GM21447 (cell line): ENCODE data around the gene SIPA1L3.
"Not testable (repeated sequence)": the region's sequence is repeated elsewhere in the genome, so short reads cannot be mapped to it uniquely, and the experiment has no call there.

ENCODE experiments used
- ATAC-seq: cut with Tn5 transposase; IDR thresholded peaks from one replicate; pipeline ENCODE4 v1.9.1; 2021; ENCODE audit not compliant: unreplicated experiment

SIPA1L3 gene, protein sequence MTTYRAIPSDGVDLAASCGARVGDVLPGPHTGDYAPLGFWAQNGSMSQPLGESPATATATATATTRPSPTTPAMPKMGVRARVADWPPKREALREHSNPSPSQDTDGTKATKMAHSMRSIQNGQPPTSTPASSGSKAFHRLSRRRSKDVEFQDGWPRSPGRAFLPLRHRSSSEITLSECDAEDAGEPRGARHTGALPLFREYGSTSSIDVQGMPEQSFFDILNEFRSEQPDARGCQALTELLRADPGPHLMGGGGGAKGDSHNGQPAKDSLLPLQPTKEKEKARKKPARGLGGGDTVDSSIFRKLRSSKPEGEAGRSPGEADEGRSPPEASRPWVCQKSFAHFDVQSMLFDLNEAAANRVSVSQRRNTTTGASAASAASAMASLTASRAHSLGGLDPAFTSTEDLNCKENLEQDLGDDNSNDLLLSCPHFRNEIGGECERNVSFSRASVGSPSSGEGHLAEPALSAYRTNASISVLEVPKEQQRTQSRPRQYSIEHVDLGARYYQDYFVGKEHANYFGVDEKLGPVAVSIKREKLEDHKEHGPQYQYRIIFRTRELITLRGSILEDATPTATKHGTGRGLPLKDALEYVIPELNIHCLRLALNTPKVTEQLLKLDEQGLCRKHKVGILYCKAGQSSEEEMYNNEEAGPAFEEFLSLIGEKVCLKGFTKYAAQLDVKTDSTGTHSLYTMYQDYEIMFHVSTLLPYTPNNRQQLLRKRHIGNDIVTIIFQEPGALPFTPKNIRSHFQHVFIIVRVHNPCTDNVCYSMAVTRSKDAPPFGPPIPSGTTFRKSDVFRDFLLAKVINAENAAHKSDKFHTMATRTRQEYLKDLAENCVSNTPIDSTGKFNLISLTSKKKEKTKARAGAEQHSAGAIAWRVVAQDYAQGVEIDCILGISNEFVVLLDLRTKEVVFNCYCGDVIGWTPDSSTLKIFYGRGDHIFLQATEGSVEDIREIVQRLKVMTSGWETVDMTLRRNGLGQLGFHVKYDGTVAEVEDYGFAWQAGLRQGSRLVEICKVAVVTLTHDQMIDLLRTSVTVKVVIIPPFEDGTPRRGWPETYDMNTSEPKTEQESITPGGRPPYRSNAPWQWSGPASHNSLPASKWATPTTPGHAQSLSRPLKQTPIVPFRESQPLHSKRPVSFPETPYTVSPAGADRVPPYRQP (N-terminal part only)

DNA sequence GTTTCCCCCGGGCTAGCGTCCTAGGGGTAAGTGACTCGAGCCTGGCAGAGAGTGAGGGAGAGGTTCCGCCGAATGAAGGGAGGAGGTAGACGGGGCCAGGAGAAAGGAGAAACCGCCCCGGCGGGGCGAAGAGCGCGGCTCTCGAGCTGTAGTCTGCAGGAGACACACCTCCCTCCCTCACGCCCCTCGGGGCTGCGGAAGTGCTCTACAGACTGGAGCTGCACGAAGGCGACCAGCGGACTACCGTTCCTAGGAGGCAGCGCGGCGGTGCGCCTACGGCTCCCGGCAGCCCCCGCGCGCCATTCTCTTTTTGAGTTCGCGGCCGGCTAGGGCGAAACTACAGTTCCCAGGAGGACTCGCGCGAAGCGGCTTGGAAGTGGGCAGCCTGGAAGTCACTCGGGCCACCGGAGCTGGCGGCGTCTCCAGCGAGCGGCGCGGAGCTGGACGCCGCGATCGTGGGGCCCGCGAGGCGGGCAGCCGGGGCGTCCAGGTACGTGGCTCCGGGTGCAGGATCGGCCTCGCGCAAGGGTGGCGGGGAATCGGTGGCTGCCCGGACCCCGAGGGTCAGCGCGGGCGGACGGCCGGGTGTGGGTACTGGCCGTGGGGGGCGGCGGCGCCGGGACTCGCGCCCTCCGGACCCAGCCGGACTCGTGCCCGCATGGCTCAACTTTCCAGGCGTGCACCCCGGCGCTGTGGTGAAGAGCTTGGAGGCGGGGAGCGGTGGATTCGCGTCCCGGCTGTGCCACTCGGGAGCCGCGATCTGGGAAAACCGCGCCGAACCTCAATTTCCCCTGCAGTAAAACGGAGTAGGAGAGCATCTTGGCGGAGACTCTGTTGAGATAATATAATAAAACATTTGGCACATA lies at the start of gene SIPA1L3:
Gene SIPA1L3 (plus strand): TSS at position 340 of the 866 bp plus-strand sequence. CDS start 174,358 bp downstream, outside the sequence.
- ATAC-seq, result peak; percentile 81

DNA sequence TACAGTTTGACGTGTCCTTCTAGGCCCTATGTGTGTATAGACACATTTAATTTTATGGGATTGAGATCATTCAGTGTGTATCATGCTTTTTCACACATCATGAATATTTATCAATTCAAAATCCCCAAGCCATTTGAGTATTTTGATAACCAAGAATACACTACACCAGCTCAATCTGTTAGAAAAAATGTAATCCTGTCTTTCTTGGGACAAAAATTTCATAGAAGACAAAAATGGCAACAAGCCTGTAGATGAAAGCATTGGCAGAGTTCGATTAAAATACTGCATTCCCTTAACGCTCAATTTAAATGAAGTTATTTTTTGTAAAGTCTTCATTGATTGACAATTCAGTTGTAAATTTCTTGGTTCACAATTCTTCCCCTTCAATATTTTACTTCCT lies 42.5 kb upstream of the SIPA1L3 start:
- ATAC-seq, result no peak

DNA sequence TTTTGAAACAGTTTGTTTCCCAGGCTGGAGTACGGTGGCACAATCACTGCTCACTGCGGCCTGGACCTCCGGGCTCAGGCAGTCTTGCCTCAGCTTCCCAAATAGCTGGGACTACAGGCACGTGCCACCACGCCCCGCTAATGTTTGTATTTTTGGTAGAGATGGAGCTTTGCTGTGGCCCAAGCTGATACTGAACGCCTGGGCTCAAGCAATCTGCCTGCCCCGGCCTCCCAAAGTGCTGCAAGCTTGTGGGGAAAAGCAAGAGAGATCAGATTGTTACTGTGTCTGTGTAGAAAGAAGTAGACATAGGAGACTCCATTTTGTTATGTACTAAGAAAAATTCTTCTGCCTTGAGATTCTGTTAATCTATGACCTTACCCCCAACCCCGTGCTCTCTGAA lies 41.1 kb upstream of the SIPA1L3 start:
- ATAC-seq, result not testable (repeated sequence)

DNA sequence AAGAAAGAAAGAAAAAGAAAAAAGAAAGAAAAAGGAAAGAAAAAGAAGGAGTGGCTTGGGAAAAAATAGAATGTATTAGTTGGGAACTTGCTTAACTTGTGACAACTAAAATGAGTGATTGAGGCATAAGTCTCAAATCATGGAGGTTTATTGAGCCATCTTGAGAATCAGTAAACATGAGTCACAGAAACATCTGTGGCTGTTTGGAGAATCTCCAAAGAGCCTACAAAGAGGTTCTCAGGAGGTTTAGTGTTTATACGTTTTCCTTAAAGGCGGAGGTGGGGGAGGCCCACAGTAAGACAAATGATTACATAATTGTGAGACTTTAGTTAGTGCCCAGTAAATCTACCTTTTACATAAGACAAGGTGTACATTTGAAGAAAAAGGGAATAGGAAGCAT lies 39.2 kb upstream of the SIPA1L3 start:
- ATAC-seq, result no peak

DNA sequence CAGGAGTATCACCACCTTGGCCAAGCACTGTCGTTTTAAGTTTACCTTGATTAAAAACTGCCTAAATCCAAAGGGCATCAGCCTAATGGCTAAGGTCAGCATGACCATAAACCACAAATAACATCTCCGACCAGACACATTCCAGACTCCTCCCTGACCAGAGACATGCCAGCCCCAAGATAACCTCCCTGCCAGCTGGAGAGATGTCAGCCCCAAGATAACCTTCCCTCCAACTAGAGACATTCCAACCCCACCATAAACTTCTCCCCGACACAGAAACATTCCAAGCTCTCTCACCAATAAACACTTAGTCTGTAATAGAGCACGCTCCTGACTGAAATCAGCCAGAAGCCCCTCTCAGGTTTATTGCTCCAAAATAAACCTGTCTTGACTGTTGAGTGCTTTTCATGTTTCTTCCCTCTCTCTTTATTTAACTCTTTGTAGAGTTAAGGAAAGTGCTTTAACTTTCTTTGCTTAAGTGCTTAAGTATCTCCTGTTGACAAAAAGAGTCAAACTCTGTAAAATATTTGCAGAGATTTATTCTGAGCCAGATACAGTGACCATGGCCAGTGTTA lies 37.2 kb upstream of the SIPA1L3 start:
- ATAC-seq, result no peak

DNA sequence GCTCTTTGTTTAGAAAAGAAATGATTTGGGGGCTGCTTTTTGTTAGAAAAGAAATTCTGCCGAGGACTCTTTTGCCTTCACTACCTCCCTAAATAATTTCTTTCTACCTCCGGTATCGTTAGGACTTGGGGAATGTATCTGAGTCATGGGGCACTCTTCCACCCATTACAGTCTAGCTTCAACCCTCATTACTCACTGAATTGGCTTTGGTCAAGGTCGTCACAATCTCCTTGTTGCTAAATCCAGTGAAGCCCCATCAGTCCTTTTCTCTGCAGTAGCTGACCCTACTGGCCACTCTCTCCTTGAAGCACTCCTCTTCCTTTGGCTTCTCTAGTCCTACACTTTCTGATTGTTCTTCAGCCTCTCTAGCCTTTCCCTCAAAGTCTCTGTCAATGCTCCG lies 34.6 kb upstream of the SIPA1L3 start:
- ATAC-seq, result no peak

DNA sequence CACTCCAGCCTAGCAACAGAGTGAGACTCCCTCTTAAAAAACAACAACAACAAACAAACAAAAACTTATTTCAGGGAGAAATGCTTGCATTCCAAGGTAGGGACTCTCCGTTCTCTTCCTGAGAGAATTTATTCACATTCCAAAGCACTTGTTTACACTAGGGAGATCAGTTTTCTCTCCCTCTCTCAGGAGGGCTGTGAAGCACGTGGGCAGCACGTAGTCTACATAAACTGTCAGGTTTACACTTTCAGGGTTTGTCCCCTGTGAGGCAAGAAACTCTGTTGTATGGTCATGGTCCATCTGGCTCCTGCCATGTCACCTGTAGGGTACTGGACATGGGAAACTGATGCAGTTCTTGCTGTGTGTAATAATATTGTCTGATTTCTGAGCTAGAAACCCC lies 32.2 kb upstream of the SIPA1L3 start:
- ATAC-seq, result no peak

DNA sequence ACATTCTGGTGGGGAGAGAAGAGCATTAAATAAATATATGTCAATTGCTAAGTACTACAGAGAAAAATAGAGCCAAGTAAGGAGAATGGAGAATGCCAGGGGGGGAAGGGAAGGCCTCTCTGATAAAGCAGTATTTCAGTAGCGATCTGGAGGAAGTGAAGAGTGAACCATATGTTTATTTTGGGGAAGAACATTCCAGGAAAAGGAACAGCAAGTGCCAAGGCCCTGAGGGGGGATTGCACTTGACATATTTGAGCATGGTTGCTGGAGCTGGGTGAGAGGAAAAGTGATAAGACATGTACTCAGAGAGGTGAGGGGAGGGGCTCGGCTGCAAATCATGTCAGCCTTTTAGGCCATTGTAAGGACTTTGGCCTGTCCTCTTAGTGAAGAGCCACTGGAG lies 31.0 kb upstream of the SIPA1L3 start:
- no peak for ATAC-seq

DNA sequence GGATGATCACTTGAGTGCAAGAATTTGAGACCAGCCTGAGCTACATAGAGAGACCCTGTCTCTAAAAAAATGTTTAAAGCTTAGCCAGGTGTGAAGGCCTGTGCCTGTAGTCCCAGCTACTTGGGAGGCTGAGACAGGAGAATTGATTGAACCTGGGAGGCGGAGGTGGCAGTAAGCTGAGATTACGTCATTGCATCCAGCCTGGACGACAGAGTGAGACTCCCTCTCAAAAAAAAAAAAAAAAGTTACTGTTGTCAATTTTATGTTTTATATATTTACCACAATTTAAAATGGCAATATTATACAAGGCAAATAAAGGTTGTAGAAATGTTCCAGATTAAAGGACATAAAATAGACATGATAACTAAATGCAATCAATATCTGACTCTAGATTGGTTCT lies 29.9 kb upstream of the SIPA1L3 start:
- ATAC-seq, result no peak

DNA sequence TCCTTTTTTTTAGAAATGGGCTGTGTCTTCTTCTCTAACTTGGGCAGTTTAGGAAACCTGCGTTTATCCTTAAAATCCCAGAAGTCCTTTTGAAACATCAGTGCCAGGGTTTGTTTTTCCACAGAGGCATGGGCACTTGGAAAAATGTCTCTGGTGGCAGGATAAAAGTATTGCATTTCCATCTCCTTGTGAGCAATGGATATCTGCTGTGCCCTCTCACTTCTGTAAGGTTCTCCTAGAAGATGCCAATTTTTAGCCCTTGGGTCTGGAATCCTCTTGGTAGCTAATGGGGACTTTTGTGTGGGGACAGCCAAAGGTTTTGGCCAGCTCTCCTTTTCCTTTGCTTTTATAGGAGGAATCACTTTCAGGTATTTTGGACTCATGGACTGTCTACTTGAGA lies 21.6 kb upstream of the SIPA1L3 start:
- ATAC-seq, result no peak

DNA sequence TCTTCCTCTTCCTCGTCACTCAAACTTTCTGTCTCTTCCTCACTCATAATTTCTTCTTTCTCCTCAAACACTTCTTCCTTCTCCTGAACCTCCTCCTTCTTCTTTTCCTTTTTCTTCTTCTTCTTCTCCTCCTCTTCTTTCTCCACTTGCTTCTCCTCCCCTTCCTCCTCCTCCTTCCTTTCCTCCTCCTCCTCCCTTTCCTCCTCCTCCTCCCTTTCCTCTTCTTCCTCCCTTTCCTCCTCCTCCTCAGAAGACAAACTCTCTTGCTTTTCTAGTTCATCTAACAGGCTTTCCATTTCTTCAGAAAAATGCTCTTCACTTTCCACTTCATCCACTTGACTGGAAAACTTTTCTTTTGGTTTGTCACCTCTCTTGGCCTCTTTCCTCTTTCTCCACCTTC lies 20.4 kb upstream of the SIPA1L3 start:
- no peak for ATAC-seq

DNA sequence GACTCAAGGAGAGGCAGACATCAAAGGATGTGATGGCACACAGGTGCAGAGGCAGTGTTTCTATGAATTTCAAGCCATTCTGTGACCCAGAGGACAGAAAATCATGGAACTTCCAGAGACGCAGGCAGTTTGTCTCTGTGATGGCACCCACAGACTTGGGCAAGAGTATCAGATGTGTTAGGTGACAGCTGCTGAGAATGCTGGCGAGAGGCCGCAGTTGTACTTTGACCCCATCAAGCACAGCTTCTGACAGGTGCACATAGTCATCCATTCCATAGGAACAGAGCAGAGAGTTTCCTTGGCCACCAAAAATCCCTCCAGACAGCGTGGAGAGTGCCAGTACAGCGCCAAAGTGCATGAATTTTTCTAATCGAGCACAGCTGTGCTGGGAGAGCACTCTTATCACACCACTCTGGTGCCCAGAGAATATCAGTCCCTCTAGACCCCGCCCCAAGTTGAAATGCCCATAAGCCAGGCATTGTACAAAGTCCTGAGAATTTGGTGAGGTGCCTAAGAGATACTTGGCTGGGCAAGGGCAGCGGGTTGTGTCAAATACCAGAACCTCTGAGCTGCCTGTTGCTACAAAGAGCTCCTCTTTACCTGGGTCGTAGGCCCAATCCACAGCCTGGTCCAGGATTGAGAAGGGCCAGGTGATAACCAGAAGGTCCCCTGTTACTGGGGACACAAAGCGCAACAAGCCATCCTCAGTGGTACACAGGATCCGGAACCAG lies 13.0 kb upstream of the SIPA1L3 start:
- no peak for ATAC-seq

DNA sequence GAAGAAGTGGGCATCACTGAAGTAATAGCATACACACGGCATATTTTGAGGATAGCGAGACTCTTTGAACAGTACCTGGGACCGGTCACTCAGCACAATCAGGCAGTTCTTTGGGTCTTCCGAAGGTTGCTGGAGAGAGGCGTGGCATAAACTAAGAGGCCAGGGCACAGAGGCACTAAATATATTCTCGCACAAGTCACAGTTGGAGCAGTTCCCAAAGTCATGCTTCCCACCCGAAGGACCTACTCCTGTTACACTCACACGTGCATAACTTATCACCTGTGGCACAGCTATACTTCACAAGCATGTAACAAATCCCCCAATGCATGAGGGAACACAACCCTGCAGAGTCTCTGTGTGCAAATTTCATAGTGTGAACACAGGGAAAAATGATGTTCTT lies 10.8 kb upstream of the SIPA1L3 start:
- no peak for ATAC-seq

DNA sequence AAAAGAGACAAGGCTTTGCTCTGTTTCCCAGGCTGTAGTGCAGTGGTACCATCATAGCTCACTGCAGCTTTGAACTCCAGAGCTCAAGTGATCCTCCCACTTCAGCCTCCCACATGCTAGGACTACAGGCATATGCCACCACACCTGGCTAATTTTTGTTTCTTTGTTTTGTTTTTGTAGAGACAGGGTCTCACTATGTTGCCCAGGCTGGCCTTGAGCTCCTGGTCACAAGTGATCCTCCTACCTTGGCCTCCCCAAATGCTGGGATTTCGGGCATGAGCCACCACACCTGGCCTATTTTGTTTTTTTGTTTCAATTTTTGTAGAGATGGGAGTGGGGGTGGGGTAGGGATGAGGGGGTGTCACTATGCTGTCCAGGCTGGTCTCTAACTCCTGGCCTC lies 7.6 kb upstream of the SIPA1L3 start:
- no peak for ATAC-seq

DNA sequence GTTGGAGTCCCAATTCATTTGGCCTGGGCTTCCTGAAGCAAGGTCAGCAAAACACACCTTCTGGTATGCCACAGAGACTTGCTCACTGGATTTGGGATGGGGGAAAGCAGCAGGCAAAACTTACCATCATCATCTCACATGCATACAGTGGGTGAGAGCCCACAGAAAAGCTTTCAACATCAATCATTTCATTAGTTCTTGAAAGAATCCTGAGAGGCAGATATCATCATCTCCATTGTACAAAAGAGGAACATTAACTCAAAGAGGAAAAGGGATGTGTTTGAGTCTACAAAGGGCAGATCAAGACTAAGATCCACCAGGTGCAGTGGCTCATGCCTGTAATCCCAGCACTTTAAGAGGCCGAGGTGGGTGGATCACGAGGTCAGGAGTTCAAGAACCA lies 7.0 kb upstream of the SIPA1L3 start:
- no peak for ATAC-seq

DNA sequence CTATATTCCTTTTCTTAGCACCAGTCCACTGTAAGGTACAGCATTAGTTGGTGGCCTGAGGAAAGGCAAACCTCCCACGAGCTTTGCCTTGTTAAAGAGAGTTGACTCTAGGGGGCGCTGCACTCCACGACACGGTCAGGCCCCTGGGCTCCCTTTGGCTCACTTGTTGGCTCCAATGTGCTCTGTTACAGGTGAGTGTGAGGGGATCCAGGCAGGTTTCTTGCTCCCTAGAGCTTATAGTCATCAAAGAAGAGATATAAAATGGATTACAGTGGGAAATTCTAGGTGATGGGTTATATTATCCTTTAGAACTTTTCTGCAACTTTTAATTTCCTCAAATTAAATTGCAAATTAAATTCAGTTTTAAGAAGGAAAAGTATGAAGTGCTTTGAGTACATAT lies 4.3 kb upstream of the SIPA1L3 start:
- ATAC-seq, result no peak

DNA sequence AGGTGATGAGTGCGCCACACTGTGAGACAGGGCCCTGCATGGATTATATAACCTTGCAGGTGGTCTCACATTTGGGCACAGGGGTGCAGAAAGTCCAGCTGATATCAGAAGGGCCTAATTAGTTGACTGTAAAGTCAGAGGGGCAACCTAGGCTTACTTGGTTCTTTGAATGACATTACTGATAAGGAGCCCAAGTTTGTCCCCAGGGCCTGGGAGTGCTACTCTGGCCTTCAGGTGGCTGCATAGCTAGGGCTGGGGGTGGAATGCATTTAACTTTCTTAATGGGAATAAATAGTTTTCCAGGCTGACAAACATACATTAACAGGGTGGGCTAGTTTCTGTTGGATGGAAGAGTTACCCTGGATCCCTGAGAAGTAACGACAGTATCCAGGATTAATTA lies 3.9 kb upstream of the SIPA1L3 start:
- ATAC-seq, result no peak

DNA sequence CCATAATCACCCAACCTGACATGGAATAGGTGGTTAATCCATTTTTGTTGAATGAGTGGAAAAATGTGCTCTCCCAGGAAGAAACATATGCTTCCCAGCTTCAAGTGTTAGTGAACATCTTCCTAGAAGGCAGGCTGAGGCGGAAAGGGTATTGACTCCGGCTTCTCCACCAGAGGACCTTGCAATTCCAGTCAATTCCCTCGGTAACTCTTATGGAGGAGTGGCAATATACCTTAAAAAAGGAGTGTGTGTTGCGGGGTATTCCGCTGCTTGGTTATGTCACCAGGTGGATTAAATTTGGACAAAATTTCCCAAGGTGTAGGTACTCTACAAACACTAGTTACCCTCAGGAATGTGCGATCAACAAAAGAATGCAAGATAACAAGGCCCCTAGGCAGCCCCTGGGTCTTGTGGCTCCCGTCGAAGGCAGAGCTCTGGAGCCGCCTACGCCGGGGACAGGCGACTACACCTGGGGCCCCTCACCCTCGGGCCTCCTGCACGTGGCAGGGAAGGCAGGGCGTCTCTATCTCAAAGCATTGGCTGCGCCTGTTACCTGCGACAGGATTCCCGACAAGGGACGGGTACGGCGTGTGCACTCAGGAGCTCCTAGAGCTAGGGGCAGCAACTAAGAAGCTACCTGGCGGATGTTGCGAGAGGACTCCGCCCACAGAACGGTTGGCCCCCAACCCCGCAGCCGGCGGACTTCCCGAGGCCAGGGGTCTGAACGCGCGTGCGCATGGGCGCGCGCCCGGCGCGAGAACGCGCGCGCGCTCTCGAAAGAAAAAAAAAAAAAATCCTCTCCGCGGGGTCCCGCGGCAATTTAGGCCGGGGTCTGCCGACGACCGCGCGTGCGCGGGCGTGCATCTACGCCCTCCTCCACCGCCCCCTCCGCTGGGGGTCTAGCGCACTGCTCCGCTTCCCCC lies 801 bp upstream of the SIPA1L3 start, which contains the start of gene WDR87:
Gene WDR87 (minus strand): TSS at position 649 of the 923 bp plus-strand sequence. CDS start 8,355 bp downstream, outside the sequence.
- no peak for ATAC-seq
